Osteocyte (in vitro differentiated cells): ENCODE results near the gene PTPN11. TPM values are rescaled to one million over a fixed set of nuclear protein-coding genes. Genes with fewer than 3 reads are reported as not detected.

Source experiments
- DNase-seq: peaks from one replicate; pipeline ENCODE4 v3.0.0; 2021; ENCODE audit warnings: mixed read lengths; ENCODE audit not compliant: unreplicated experiment; ENCODE audit errors: extremely low spot score
- H3K27ac Mint-ChIP-seq: one replicate; pipeline ENCODE4 v1.8.0; 2021; ENCODE audit warnings: mild to moderate bottlenecking, mixed read lengths; ENCODE audit not compliant: unreplicated experiment
- H3K27me3 Mint-ChIP-seq: one replicate; pipeline ENCODE4 v1.8.0; 2021; ENCODE audit warnings: mixed read lengths; ENCODE audit not compliant: unreplicated experiment
- H3K36me3 Mint-ChIP-seq: one replicate; pipeline ENCODE4 v1.8.0; 2021; ENCODE audit warnings: mixed read lengths; ENCODE audit not compliant: unreplicated experiment
- H3K4me1 Mint-ChIP-seq: one replicate; pipeline ENCODE4 v1.8.0; 2021; ENCODE audit warnings: mixed read lengths; ENCODE audit not compliant: unreplicated experiment
- H3K4me3 Mint-ChIP-seq: one replicate; pipeline ENCODE4 v1.8.0; 2021; ENCODE audit warnings: mild to moderate bottlenecking, moderate library complexity, mixed read lengths; ENCODE audit not compliant: unreplicated experiment
- H3K9me3 Mint-ChIP-seq: one replicate; pipeline ENCODE4 v1.8.0; 2021; ENCODE audit warnings: mixed read lengths; ENCODE audit not compliant: unreplicated experiment
- CTCF ChIP-seq: fragments of 200-600 bp; sonication (generic); IDR thresholded peaks from 2 replicates; pipeline ENCODE4 v1.5.0; 2021; ENCODE audit warnings: antibody characterized with exemption, mild to moderate bottlenecking, moderate library complexity
- total RNA-seq: library from RNA; stranded (reverse); gene quantifications from 2 replicates; pipeline ENCODE4 v1.2.1, GENCODE V29; 2021

The PTPN11 gene
- total RNA-seq, 1 donor from 2014 or later = 102 TPM

GRCh38 chr12:112549031-112549430 is 130.3 kb downstream of the PTPN11 start:
- no peak for TF ChIP-seq CTCF
- Mint-ChIP-seq H3K27ac (no peak overlapping the region), H3K9me3 (no peaks in the 10 kb centered on the region), H3K36me3 (no peaks in the 10 kb centered on the region), H3K4me1 (no peaks in the 10 kb centered on the region), H3K27me3 (peaks cover 3% of the 10 kb centered on the region), H3K4me3 (no peak overlapping the region)
- no peak for DNase-seq

DNA sequence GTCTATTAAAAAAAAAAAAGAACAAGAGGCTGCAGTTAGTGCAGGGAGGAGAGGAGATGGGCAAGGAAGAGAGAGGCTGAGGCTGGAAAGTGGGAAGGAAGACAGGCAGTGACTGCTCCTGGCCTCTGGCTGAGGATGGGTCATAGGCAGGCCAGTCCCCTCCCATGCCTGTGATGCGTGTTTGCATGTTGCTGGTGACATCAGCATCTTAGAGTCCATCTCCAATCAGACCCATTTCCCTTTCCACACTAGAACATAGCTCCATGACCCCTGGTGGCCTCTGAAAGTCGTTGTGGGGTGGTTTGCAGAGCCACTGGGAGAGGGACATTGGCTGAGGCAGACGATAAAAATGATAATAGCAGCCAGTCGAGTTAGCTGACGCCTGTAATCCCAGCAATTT is 132.9 kb downstream of the PTPN11 start:
- no peaks in the 10 kb centered on the region for H3K36me3 Mint-ChIP-seq
- H3K9me3 Mint-ChIP-seq = no peaks in the 10 kb centered on the region
- H3K4me3 Mint-ChIP-seq = no peak overlapping the region
- no peak for DNase-seq
- no peak for TF ChIP-seq CTCF
- no peak overlapping the region for H3K27ac Mint-ChIP-seq
- H3K4me1 Mint-ChIP-seq = no peaks in the 10 kb centered on the region
- peaks cover 3% of the 10 kb centered on the region for H3K27me3 Mint-ChIP-seq

DNA sequence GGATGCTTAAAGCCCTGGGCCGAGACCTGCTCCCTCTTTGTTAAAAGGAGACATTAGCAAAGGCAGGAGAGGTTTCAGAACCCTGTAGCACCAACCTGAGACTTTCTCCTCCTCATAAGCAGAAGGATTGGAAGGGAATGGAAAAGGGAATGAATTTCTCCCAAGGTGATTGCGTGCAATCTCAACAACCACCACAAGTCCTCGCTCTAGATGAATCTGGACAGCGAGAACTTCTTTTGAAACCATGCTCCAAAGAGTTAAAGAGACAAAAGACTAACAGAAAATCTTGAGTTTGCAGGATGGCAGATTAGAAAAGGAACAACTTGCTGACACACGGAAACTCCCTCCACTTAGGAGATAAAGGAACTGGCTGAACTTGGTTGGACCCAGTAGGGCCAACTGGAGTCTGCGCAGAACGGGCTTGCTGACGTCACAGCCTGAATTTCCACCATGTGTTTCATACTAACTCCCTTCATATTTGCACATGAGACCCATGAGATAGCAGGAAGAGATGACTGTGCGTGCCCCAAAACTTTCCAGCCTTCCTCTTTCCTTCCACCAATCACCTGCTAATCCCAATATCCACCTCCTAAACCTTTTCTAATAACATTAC is 137.0 kb downstream of the PTPN11 start:
- H3K4me3 Mint-ChIP-seq = no peak overlapping the region
- no peaks in the 10 kb centered on the region for H3K4me1 Mint-ChIP-seq
- TF ChIP-seq CTCF = no peak
- no peak overlapping the region for H3K27ac Mint-ChIP-seq
- H3K36me3 Mint-ChIP-seq = no peaks in the 10 kb centered on the region
- H3K9me3 Mint-ChIP-seq = no peaks in the 10 kb centered on the region
- DNase-seq = no peak
- no peaks in the 10 kb centered on the region for H3K27me3 Mint-ChIP-seq

DNA sequence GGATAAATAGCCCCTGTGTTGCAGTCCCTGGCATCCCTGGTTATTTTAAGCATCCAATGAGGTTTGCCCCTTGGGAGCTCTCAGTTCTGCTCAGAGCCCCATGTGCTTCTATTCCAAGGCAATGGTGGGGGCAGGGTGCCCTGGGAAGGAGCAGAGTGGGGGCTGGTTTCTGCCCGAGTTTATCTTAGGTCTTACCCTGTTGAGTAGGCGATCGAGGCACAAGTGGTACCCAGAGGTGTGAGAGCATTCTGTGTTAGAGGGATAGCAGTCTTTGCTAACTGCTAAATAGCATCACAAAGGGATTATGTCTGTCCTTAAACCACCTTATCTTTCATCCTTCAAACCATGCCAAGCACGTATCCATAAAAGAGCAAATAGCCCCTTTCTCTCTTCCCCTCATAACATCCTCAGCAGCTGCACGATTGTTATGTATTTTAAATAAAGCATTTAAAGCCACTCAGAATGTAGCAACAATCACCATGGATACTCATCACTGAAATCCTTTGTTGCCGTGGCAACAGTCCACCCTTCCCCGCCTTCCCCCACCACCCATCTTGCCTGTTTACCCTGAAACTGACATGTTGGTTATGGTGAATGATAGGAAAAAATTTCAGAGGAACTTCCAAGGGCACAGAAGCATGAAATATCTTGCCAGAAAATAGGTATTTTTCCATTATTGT is 139.3 kb downstream of the PTPN11 start:
- no peak overlapping the region for H3K4me3 Mint-ChIP-seq
- no peaks in the 10 kb centered on the region for H3K9me3 Mint-ChIP-seq
- no peak overlapping the region for H3K27ac Mint-ChIP-seq
- H3K27me3 Mint-ChIP-seq = no peaks in the 10 kb centered on the region
- no peaks in the 10 kb centered on the region for H3K36me3 Mint-ChIP-seq
- no peak for TF ChIP-seq CTCF
- DNase-seq = no peak
- no peaks in the 10 kb centered on the region for H3K4me1 Mint-ChIP-seq

Other genes with a start within 250 kb of the PTPN11 start
- 62.6 and 63.3 TPM in 2 replicates for gene HECTD4, start 36.5 kb upstream of the PTPN11 start, total RNA-seq
- gene RPL6, start 9.3 kb upstream of the PTPN11 start, total RNA-seq = 1,250 and 1,279 TPM in 2 replicates